ENCODE data around the gene CHPF2. TPM values are rescaled to one million over a fixed set of nuclear protein-coding genes. Genes with fewer than 3 reads are reported as not detected.

CHPF2 gene
- total and polyA plus RNA-seq, 2 of the 13 experiments (the other 11 are each of a cell fraction or from before 2014, with no cell fraction given): 15.4 to 21.5 TPM

DNA sequence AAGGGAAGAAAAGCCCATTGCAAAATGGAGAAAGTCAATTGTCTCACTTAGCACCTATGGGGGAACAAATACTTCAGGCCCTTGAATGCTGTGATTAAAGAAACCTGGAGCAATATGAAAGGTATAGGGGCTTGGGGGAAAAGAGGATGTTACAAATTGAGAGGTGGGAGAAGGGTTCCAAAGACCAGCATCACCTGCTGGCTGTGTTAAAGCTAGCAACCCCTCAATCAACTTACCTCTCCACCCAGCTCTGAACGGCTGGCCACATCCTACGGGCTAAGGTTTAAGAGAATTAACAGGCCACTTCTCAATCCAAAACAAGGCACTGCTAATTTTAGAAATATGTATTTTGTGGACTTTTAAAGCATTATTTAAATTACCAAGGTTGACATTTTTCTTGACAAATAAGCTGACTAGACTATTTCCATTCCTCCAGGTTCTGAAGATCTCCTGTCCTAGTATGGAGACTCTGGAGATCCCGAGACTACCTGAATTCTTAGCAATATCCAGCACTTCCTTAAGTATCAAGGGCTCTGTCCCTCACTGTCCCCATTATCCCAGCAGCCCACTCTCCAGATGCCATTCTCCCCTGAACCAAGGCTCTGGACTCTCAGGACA lies 21.0 kb upstream of the CHPF2 start:
- no peak for DNase-seq (ENCODE audit: low spot score)
- Histone ChIP-seq H3K4me2 (ENCODE audit: low read depth, low read length) (no peak overlapping the region), H3K4me1 (ENCODE audit: insufficient read depth, low read length) (no peaks in the 10 kb centered on the region), H3K27me3 (ENCODE audit: control insufficient read depth in 1 of 2, insufficient read depth in 2 of 2, low read length in 2 of 2) (peaks cover 0 to 21% of the 10 kb centered on the region in 2 experiments; a peak in 3 of 5 replicates), H3K27ac (ENCODE audit: extremely low read length, insufficient read depth, low read length) (no peak overlapping the region), H2AFZ (ENCODE audit: low read length) (no peak overlapping the region), H3K9ac (ENCODE audit: insufficient read depth, low read depth, low read length) (no peak overlapping the region), H4K20me1 (ENCODE audit: insufficient read depth, low read length) (no peaks in the 10 kb centered on the region), H3K4me3 (replicated peaks in 1 of 3; ENCODE audit: insufficient read depth in 1 of 3, low read depth in 2 of 3, low read length in 3 of 3) (no peak overlapping the region), H3K9me3 (ENCODE audit: low read length) (no peaks in the 10 kb centered on the region), H3K36me3 (replicated peaks in 1 of 2; ENCODE audit: control insufficient read depth in 1 of 2, insufficient read depth in 2 of 2, low read length in 2 of 2) (peaks cover 15 to 29% of the 10 kb centered on the region in 2 experiments; a peak in 4 of 5 replicates), H3K79me2 (ENCODE audit: insufficient read depth, low read length) (no peaks in the 10 kb centered on the region)
- in situ Hi-C loops (cut with HindIII; ENCODE audit: extremely low pct_ligation_motif_present, low pct_unique_long_range_greater_than_20kb) (no loop called here), intact Hi-C loops (cut with micrococcal nuclease; ENCODE audit: unreplicated experiment) (no loop called here)
- peak; percentile 96 for TF ChIP-seq MAFF (IDR thresholded peaks at IDR 0.05; ENCODE audit: low read depth, low read length)
- TF ChIP-seq HOXA9 (CRISPR knock-in tag; IDR thresholded peaks at IDR 0.05; ENCODE audit: borderline replicate concordance): no peak
- TF ChIP-seq MAFK (conservative IDR thresholded peaks at IDR 0.05 in 1 of 2, IDR thresholded peaks at IDR 0.05 in 1 of 2; ENCODE audit: low read length in 2 of 2): peak; percentile 92 to 97
- no peak for ATAC-seq
- BruUV-seq (replicated peaks): no TSS peak
- WGBS (ENCODE audit: low lambda C conversion rate): 93% methylated on average over 3 of the region's 3 CpGs
- ChIA-PET POLR2A (no interaction called here), CTCF (ENCODE audit: low intra/inter-chr PET ratio, low total read pairs) (no interaction called here)
- FAIRE-seq: no peak

DNA sequence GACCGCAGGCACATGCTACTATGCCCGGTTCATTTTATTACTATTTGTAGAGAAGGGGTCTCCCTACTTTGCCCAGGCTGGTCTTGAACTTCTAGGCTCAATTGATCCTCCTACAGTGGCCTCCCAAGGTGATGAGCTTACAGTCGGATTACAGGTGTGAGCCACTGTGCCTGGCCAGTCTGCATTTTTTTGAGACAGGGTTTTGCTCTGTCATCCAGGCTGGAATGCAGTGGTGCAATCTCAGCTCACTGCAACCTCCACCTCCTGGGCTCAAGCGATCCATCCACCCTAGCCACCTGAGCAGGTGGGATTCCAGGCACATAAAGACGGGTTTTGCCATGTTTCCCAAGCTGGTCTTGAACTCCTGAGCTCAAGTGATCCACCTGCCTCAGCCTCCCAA lies 19.7 kb upstream of the CHPF2 start:
- in situ Hi-C loops (cut with HindIII; ENCODE audit: extremely low pct_ligation_motif_present, low pct_unique_long_range_greater_than_20kb): no loop called here
- Histone ChIP-seq H2AFZ (ENCODE audit: low read length) (no peak overlapping the region), H3K9ac (ENCODE audit: insufficient read depth, low read depth, low read length) (no peak overlapping the region), H3K27me3 (ENCODE audit: control insufficient read depth in 1 of 2, insufficient read depth in 2 of 2, low read length in 2 of 2) (peaks cover 0 to 10% of the 10 kb centered on the region in 2 experiments; a peak in 3 of 5 replicates), H3K4me3 (replicated peaks in 1 of 3; ENCODE audit: insufficient read depth in 1 of 3, low read depth in 2 of 3, low read length in 3 of 3) (no peak overlapping the region), H3K27ac (ENCODE audit: extremely low read length, insufficient read depth, low read length) (no peak overlapping the region), H3K36me3 (replicated peaks in 1 of 2; ENCODE audit: control insufficient read depth in 1 of 2, insufficient read depth in 2 of 2, low read length in 2 of 2) (peaks cover 15 to 41% of the 10 kb centered on the region in 2 experiments; a peak in 4 of 5 replicates), H3K9me3 (ENCODE audit: low read length) (no peaks in the 10 kb centered on the region), H3K4me1 (ENCODE audit: insufficient read depth, low read length) (no peaks in the 10 kb centered on the region), H3K4me2 (ENCODE audit: low read depth, low read length) (no peak overlapping the region), H4K20me1 (ENCODE audit: insufficient read depth, low read length) (no peaks in the 10 kb centered on the region), H3K79me2 (ENCODE audit: insufficient read depth, low read length) (no peaks in the 10 kb centered on the region)
- intact Hi-C loops (cut with micrococcal nuclease; ENCODE audit: unreplicated experiment): no loop called here
- BruUV-seq (replicated peaks): TSS peak; percentile 23
- ChIA-PET POLR2A (no interaction called here), CTCF (ENCODE audit: low intra/inter-chr PET ratio, low total read pairs) (no interaction called here)
- TF ChIP-seq, protein P1, sequence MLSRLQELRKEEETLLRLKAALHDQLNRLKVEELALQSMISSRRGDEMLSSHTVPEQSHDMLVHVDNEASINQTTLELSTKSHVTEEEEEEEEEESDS (CRISPR knock-in tag; IDR thresholded peaks at IDR 0.05; ENCODE audit: borderline replicate concordance): no peak
- TF ChIP-seq ZNF619 (CRISPR knock-in tag; IDR thresholded peaks at IDR 0.05) (no peak), FOSL1 (CRISPR knock-in tag; IDR thresholded peaks at IDR 0.05; ENCODE audit: borderline replicate concordance) (no peak)
- 83% methylated on average over 5 of the region's 5 CpGs for WGBS (ENCODE audit: low lambda C conversion rate)
- DNase-seq (ENCODE audit: low spot score): no peak
- ATAC-seq: no peak
- no peak for FAIRE-seq

All from HepG2 (cell line).